Natural killer cell (primary cell): ENCODE results near the gene PDE8B. TPM values are rescaled to one million over a fixed set of nuclear protein-coding genes. Genes with fewer than 3 reads are reported as not detected.

ENCODE experiments used
- ATAC-seq, 3 donors: fragments of 150-1000 bp in 2 of 3; fragments of 200-7000 bp in 1 of 3; cut with Tn5 transposase; 1 replicate in 1 of 3; 2 replicates in 2 of 3; pipeline ENCODE4 v1.10.0; 2021; ENCODE audit warnings: mild to moderate bottlenecking in 2 of 3, moderate library complexity in 2 of 3
- DNase-seq, 2 donors: peaks; one replicate each; pipeline versions ENCODE4 v3.0.0 to v3.0.0-alpha.2; 2013 to 2021; ENCODE audit warnings: mixed read lengths in 1 of 2
- H3K27ac ChIP-seq: one replicate; pipeline ENCODE4 v1.5.1; 2013; ENCODE audit warnings: mild to moderate bottlenecking, low read length
- H3K27me3 ChIP-seq: one replicate; pipeline ENCODE4 v1.6.1; 2013; ENCODE audit warnings: low read length; ENCODE audit not compliant: control insufficient read depth, insufficient read depth
- H3K36me3 ChIP-seq: one replicate; pipeline ENCODE4 v1.6.1; 2013; ENCODE audit warnings: low read length; ENCODE audit not compliant: control insufficient read depth, insufficient read depth
- H3K4me1 ChIP-seq: one replicate; pipeline ENCODE4 v1.6.1; 2013; ENCODE audit warnings: low read length; ENCODE audit not compliant: control insufficient read depth, insufficient read depth
- H3K4me3 ChIP-seq: one replicate; pipeline ENCODE4 v1.5.1; 2013; ENCODE audit warnings: low read length
- H3K9me3 ChIP-seq: one replicate; pipeline ENCODE4 v1.6.1; 2013; ENCODE audit warnings: low read length; ENCODE audit not compliant: control insufficient read depth, insufficient read depth
- H3K27ac Mint-ChIP-seq, 2 donors: one replicate each; pipeline ENCODE4 v1.8.0; 2022; ENCODE audit warnings: mild to moderate bottlenecking in 2 of 2, mixed read lengths in 2 of 2, moderate library complexity in 1 of 2
- H3K27me3 Mint-ChIP-seq, 2 donors: one replicate each; pipeline ENCODE4 v1.8.0; 2022; ENCODE audit warnings: low read depth in 2 of 2, mixed read lengths in 2 of 2
- H3K36me3 Mint-ChIP-seq: one replicate; pipeline ENCODE4 v1.8.0; 2022; ENCODE audit warnings: mixed read lengths
- H3K4me1 Mint-ChIP-seq, 2 donors: one replicate each; pipeline ENCODE4 v1.8.0; 2022; ENCODE audit warnings: mixed read lengths in 2 of 2
- H3K4me3 Mint-ChIP-seq: one replicate; pipeline ENCODE4 v1.8.0; 2022; ENCODE audit warnings: mild to moderate bottlenecking, moderate library complexity, mixed read lengths
- H3K9me3 Mint-ChIP-seq, 2 donors: one replicate each; pipeline ENCODE4 v1.8.0; 2022; ENCODE audit warnings: mixed read lengths in 2 of 2
- CTCF ChIP-seq: fragments of 200-600 bp; IDR thresholded peaks from one replicate; pipeline ENCODE4 v1.8.0; 2022; ENCODE audit warnings: antibody characterized with exemption
- WGBS: methylation state at CpG from one replicate; pipeline ENCODE4 v1.1.7; 2013; ENCODE audit warnings: missing lambda C conversion rate; ENCODE audit not compliant: insufficient coverage; 5-methylcytosine and 5-hydroxymethylcytosine counted together
- intact Hi-C: fragments of 100-400 bp; cut with micrococcal nuclease; formaldehyde crosslinking; loops from one replicate; pipeline ENCODE4 v1.14.2; 2022
- total RNA-seq, 4 donors: library from RNA; stranded (reverse); fragments of 120-200 nt in 1 of 4; gene quantifications; one replicate each; pipeline versions ENCODE4 v1.2.3 to v1.2.4, GENCODE V29; 2013 to 2022

The PDE8B gene
- total RNA-seq, 3 donors from 2014 or later (not counting 1 experiment from before 2014, with no cell fraction given) = 0.23 to 0.82 TPM; not detected in 1

GRCh38 chr5:77229887-77230286, 19.4 kb downstream of the PDE8B start:
- WGBS = 81% methylated on average over 4 of the region's 4 CpGs
- no peak overlapping the region for H3K27ac ChIP-seq
- peaks cover 0 to 3% of the 10 kb centered on the region in 2 donors for H3K9me3 Mint-ChIP-seq
- no peak overlapping the region for H3K27ac Mint-ChIP-seq
- ATAC-seq = no peak
- no peaks in the 10 kb centered on the region for H3K27me3 ChIP-seq
- H3K4me1 Mint-ChIP-seq = no peaks in the 10 kb centered on the region
- peaks cover 0 to 2% of the 10 kb centered on the region in 2 donors for H3K27me3 Mint-ChIP-seq
- peaks cover 5% of the 10 kb centered on the region for H3K4me1 ChIP-seq
- TF ChIP-seq CTCF = no peak
- no peak for DNase-seq
- H3K4me3 ChIP-seq = no peak overlapping the region
- no peaks in the 10 kb centered on the region for H3K36me3 ChIP-seq
- intact Hi-C loops = no loop called here
- no peaks in the 10 kb centered on the region for H3K36me3 Mint-ChIP-seq
- H3K9me3 ChIP-seq = no peaks in the 10 kb centered on the region
- no peak overlapping the region for H3K4me3 Mint-ChIP-seq

- no peak overlapping the region for H3K4me3 ChIP-seq
Measured at GRCh38 chr5:77230727-77231470, 20.4 kb downstream of the PDE8B start.

GRCh38 chr5:77231471-77232138, 21.1 kb downstream of the PDE8B start:
- WGBS = 28% methylated on average over 8 of the region's 8 CpGs
- Histone ChIP-seq H3K27me3 (no peaks in the 10 kb centered on the region), H3K4me1 (peaks cover 5% of the 10 kb centered on the region), H3K9me3 (no peaks in the 10 kb centered on the region), H3K27ac (no peak overlapping the region), H3K36me3 (no peaks in the 10 kb centered on the region), H3K4me3 (no peak overlapping the region)
- H3K4me3 Mint-ChIP-seq = no peak overlapping the region
- H3K9me3 Mint-ChIP-seq = peaks cover 3 to 5% of the 10 kb centered on the region in 2 donors
- DNase-seq (no peak), ATAC-seq (no peak)
- peaks cover 0 to 8% of the 10 kb centered on the region in 2 donors for H3K27me3 Mint-ChIP-seq
- H3K36me3 Mint-ChIP-seq = no peaks in the 10 kb centered on the region
- no peak overlapping the region for H3K27ac Mint-ChIP-seq
- no peak for TF ChIP-seq CTCF
- H3K4me1 Mint-ChIP-seq = no peaks in the 10 kb centered on the region
- intact Hi-C loops = no loop called here

More at GRCh38 chr5:77230727-77231470, 20.4 kb downstream of the PDE8B start:
- Mint-ChIP-seq H3K4me3 (no peak overlapping the region), H3K4me1 (no peaks in the 10 kb centered on the region), H3K27me3 (peaks cover 0 to 3% of the 10 kb centered on the region in 2 donors), H3K27ac (no peak overlapping the region), H3K9me3 (peaks cover 0 to 3% of the 10 kb centered on the region in 2 donors), H3K36me3 (no peaks in the 10 kb centered on the region)
- Histone ChIP-seq H3K4me1 (peaks cover 5% of the 10 kb centered on the region), H3K9me3 (no peaks in the 10 kb centered on the region), H3K27me3 (no peaks in the 10 kb centered on the region), H3K36me3 (no peaks in the 10 kb centered on the region), H3K27ac (no peak overlapping the region)
- intact Hi-C loops = no loop called here
- DNase-seq (peak in 1 of 2 donors; percentile 19), ATAC-seq (no peak)
- TF ChIP-seq CTCF = no peak
- WGBS = 69% methylated on average over 4 of the region's 4 CpGs
